ENCODE data around the gene TLCD3B.

The TLCD3B gene

DNA sequence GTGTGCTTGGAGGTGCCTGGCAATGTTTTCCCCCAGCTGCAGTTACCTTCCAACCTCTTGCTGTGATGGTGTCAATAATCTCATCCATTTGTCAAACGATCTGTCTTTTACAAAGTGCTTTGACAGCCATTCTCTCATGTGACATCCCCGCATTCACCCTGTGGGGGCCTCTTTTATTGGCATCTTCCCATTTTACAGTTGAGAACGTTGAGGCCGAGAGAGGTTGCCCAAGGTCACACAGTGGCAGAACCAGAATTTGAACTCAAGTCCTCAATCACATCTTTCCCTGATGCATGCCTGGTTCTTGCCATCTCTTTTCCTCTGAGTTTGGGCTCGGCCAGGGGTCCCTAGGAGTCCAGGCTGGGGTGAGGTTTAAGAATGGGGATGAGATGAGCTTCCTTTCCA lies 55.9 kb downstream of the TLCD3B start:
- TF ChIP-seq EGR1 (IDR thresholded peaks at IDR 0.05): no peak
- TF ChIP-seq TEAD4 (IDR thresholded peaks at IDR 0.05): no peak
- no peak for TF ChIP-seq NFIC (IDR thresholded peaks at IDR 0.05)
- TF ChIP-seq MAX (IDR thresholded peaks at IDR 0.05): no peak
- no peak for TF ChIP-seq USF1 (IDR thresholded peaks at IDR 0.05)
- TF ChIP-seq, protein P1, sequence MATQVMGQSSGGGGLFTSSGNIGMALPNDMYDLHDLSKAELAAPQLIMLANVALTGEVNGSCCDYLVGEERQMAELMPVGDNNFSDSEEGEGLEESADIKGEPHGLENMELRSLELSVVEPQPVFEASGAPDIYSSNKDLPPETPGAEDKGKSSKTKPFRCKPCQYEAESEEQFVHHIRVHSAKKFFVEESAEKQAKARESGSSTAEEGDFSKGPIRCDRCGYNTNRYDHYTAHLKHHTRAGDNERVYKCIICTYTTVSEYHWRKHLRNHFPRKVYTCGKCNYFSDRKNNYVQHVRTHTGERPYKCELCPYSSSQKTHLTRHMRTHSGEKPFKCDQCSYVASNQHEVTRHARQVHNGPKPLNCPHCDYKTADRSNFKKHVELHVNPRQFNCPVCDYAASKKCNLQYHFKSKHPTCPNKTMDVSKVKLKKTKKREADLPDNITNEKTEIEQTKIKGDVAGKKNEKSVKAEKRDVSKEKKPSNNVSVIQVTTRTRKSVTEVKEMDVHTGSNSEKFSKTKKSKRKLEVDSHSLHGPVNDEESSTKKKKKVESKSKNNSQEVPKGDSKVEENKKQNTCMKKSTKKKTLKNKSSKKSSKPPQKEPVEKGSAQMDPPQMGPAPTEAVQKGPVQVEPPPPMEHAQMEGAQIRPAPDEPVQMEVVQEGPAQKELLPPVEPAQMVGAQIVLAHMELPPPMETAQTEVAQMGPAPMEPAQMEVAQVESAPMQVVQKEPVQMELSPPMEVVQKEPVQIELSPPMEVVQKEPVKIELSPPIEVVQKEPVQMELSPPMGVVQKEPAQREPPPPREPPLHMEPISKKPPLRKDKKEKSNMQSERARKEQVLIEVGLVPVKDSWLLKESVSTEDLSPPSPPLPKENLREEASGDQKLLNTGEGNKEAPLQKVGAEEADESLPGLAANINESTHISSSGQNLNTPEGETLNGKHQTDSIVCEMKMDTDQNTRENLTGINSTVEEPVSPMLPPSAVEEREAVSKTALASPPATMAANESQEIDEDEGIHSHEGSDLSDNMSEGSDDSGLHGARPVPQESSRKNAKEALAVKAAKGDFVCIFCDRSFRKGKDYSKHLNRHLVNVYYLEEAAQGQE (IDR thresholded peaks at IDR 0.05; ENCODE audit: low read depth): no peak
- TF ChIP-seq ZBTB7A (IDR thresholded peaks at IDR 0.05; ENCODE audit: low read depth): no peak
- TF ChIP-seq RAD21 (IDR thresholded peaks at IDR 0.05; ENCODE audit: low read depth): no peak
- no peak for TF ChIP-seq FOXM1 (IDR thresholded peaks at IDR 0.05; ENCODE audit: borderline replicate concordance, low read depth)
- TF ChIP-seq TCF12 (IDR thresholded peaks at IDR 0.05; ENCODE audit: low read depth): no peak
- TF ChIP-seq CEBPB (IDR thresholded peaks at IDR 0.05): no peak
